Upper lobe of left lung (tissue), 4 donors: ENCODE results near the gene LYZ.

Experiments used
- CTCF ChIP-seq, 6 experiments: fragments of 450-650 bp in 4 of 6; fragments of 200-600 bp in 2 of 6; sonication (generic) in 2 of 6; IDR thresholded peaks; one replicate each; pipeline ENCODE4 v1.5.1; 2016 to 2019; ENCODE audit warnings: antibody characterized with exemption in 6 of 6
- POLR2A ChIP-seq, 4 donors: fragments of 450-650 bp; IDR thresholded peaks; one replicate each; pipeline ENCODE4 v1.5.1; 2016 to 2017; ENCODE audit warnings: antibody characterized with exemption in 4 of 4, mild to moderate bottlenecking in 2 of 4
- POLR2AphosphoS5 ChIP-seq, 2 donors: sonication (generic); formaldehyde crosslinking; IDR thresholded peaks; one replicate each; pipeline ENCODE4 v1.5.1; 2017; ENCODE audit warnings: antibody characterized with exemption in 2 of 2

GRCh38 chr12:69321351-69321750 lies 26.8 kb upstream of the LYZ start:
- TF ChIP-seq CTCF (IDR thresholded peaks at IDR 0.05) (no peak), POLR2A (IDR thresholded peaks at IDR 0.05) (no peak), POLR2AphosphoS5 (IDR thresholded peaks at IDR 0.05) (no peak)
